Measurements from ENCODE around the gene PTCSC3.
"Not testable (repeated sequence)": the region's sequence is repeated elsewhere in the genome, so short reads cannot be mapped to it uniquely, and the experiment has no call there.

The PTCSC3 gene

DNA sequence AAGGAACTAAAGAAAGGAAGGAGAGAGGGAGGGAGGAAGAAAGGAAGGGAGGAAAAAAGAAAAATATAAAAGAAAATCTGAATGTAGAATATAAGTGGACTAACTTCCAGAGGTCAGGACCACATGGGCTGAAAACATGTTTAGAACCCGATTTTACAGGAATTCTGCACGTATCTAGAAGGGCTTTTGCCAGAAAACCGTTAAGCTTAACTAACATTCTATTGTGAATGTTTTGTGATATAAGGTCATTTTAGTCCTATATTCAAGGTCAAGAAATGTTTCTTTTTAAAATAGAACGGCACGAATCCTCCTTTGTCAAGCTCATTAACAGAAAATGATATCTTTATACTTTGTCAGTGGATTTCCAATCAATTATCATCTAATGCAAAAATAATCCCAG lies 13.1 kb downstream of the PTCSC3 start:
- DNase-seq (ENCODE audit: low read depth in 1 of 2, low spot score in 1 of 2), result no peak
- in situ Hi-C loops (cut with HindIII; ENCODE audit: low pct_unique_long_range_greater_than_20kb, low sequenced_read_pairs), result no loop called here
- TF ChIP-seq JUND (IDR thresholded peaks at IDR 0.05; ENCODE audit: low read depth), result no peak

DNA sequence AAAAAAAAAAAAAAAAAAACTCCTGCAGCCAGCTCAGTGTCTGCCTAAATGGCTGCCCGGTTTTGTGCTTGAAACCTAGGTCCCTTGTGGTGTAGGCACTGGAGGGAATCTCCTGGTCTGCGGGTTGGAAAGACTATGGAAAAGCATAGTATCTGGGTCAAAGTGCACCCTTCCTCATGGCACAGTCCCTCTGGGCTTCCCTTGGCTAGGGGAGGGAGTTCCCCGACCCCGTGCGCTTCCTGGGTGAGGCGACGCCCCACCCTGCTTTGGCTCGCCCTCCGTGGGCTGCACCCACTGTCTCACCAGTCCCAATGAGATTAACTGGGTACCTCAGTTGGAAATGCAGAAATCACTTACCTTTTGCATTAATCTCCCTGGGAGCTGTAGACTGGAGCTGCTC lies 14.3 kb downstream of the PTCSC3 start:
- no peak for TF ChIP-seq JUND (IDR thresholded peaks at IDR 0.05; ENCODE audit: low read depth)
- in situ Hi-C loops (cut with HindIII; ENCODE audit: low pct_unique_long_range_greater_than_20kb, low sequenced_read_pairs), result no loop called here
- DNase-seq (ENCODE audit: low read depth in 1 of 2, low spot score in 1 of 2), result no peak

DNA sequence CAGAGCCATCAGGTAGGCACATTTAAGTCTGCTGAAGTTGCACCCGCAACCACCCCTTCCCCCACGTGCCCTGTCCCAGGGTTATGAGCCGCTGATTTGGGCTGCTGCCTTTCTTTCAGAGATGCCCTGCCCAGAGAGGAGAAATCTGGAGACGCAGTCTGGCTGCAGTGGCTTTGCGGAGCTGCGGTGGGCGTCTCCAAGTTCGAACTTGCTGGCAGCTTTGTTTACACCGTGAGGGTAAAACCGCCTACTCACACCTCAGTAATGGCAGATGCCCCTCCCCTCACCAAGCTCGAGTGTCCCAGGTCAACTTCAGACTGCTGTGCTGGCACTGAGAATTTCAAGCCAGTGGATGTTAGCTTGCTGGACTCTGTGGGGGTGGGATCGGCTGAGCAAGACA lies 14.7 kb downstream of the PTCSC3 start:
- TF ChIP-seq JUND (IDR thresholded peaks at IDR 0.05; ENCODE audit: low read depth), result no peak
- in situ Hi-C loops (cut with HindIII; ENCODE audit: low pct_unique_long_range_greater_than_20kb, low sequenced_read_pairs), result no loop called here
- peak in 1 of 2 experiments; percentile 15 for DNase-seq (ENCODE audit: low read depth in 1 of 2, low spot score in 1 of 2)

DNA sequence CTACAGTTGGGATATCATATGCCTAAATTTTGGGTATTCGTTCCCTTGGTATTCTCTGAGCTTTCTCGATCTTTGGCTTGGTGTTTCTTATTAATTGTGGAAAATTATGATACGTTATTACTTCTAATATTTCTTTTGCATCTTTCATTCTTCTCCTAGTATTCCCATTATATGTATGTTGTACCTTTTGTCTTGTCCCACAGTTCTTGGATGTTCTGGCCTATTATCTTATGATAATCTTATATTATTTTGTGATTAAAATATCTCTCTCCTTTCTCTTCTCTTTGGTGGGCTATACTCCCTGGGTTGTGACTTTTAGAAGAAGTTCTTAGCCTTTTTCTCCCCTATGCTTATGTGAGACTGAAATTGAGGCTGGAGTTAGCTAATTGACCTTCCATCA lies 25.2 kb downstream of the PTCSC3 start:
- DNase-seq (ENCODE audit: low read depth in 1 of 2, low spot score in 1 of 2), result no peak
- in situ Hi-C loops (cut with HindIII; ENCODE audit: low pct_unique_long_range_greater_than_20kb, low sequenced_read_pairs), result no loop called here
- no peak for TF ChIP-seq JUND (IDR thresholded peaks at IDR 0.05; ENCODE audit: low read depth)

- in situ Hi-C loops (cut with HindIII; ENCODE audit: low pct_unique_long_range_greater_than_20kb, low sequenced_read_pairs), result no loop called here
- TF ChIP-seq JUND (IDR thresholded peaks at IDR 0.05; ENCODE audit: low read depth), result no peak
- DNase-seq (ENCODE audit: low read depth in 1 of 2, low spot score in 1 of 2), result no peak
These were observed 42.5 kb downstream of the PTCSC3 start for GRCh38 chr14:36134038-36134437.

DNA sequence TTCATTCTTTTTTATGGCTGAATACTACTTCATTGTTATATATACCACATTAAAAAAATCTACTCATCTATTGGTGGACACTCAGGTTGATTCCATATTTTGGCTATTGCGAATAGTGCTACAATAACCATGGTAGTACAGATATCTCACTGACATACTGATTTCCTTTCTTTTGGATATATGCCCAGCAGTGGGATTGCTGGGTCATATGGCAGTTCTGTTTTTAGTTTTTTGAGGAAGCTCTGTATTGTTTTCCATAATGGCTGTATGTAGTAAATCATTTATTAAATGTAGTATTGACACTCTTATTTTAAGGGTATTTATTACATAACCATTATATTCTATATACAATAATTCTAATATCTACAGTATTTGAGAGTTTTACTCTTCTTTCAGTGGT lies 43.7 kb downstream of the PTCSC3 start:
- DNase-seq (ENCODE audit: low read depth in 1 of 2, low spot score in 1 of 2), result no peak
- no peak for TF ChIP-seq JUND (IDR thresholded peaks at IDR 0.05; ENCODE audit: low read depth)
- in situ Hi-C loops (cut with HindIII; ENCODE audit: low pct_unique_long_range_greater_than_20kb, low sequenced_read_pairs), result no loop called here

DNA sequence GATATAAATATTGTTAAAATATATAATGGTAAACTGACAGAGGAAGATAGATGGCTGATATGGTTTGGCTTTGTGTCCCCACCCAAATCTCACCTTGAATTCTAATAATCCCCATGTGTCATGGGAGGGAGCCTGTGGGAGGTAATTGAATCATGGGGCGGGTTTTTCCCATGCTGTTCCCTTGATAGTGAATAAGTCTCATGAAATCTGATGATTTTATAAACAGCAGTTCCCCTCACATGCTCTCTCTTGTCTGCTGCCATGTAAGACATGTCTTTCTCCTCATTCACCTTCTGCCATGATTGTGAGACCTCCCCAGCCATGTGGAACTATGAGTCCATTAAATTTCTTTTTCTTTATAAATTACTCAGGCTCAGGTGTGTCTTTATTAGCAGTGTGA lies 46.3 kb downstream of the PTCSC3 start:
- DNase-seq (ENCODE audit: low read depth in 1 of 2, low spot score in 1 of 2), result no peak
- in situ Hi-C loops (cut with HindIII; ENCODE audit: low pct_unique_long_range_greater_than_20kb, low sequenced_read_pairs), result no loop called here

GRCh38 chr14:36129181-36129580 lies 47.3 kb downstream of the PTCSC3 start:
- in situ Hi-C loops (cut with HindIII; ENCODE audit: low pct_unique_long_range_greater_than_20kb, low sequenced_read_pairs), result no loop called here
- no peak for DNase-seq (ENCODE audit: low read depth in 1 of 2, low spot score in 1 of 2)
- no peak for TF ChIP-seq JUND (IDR thresholded peaks at IDR 0.05; ENCODE audit: low read depth)

More for the DNA sequence above, 46.3 kb downstream of the PTCSC3 start:
- no peak for TF ChIP-seq JUND (IDR thresholded peaks at IDR 0.05; ENCODE audit: low read depth)

DNA sequence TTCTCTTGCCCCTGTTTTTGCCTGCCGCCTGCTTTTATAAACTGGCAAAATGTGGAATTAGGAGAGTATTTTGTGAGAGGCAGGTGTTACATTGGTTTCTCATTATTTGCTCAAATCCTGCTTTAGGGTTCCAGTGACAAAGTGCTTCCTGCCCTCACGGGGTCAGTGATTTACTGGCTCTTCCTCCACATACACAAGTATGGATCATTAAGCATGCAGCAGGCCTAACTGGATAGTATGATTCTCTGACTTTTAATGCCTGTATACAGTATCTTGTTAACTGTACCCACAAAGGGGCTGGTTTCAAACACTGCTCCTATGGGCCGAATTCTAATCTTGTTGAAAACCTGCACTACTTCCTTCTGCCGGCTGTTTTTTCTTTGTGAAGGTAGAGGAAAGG lies 63.2 kb downstream of the PTCSC3 start:
- in situ Hi-C loops (cut with HindIII; ENCODE audit: low pct_unique_long_range_greater_than_20kb, low sequenced_read_pairs), result no loop called here
- no peak for DNase-seq (ENCODE audit: low read depth in 1 of 2, low spot score in 1 of 2)
- TF ChIP-seq JUND (IDR thresholded peaks at IDR 0.05; ENCODE audit: low read depth), result no peak

- in situ Hi-C loops (cut with HindIII; ENCODE audit: low pct_unique_long_range_greater_than_20kb, low sequenced_read_pairs), result no loop called here
- DNase-seq (ENCODE audit: low read depth in 1 of 2, low spot score in 1 of 2), result no peak
- no peak for TF ChIP-seq JUND (IDR thresholded peaks at IDR 0.05; ENCODE audit: low read depth)
These were observed 64.5 kb downstream of the PTCSC3 start for GRCh38 chr14:36111822-36112583.

DNA sequence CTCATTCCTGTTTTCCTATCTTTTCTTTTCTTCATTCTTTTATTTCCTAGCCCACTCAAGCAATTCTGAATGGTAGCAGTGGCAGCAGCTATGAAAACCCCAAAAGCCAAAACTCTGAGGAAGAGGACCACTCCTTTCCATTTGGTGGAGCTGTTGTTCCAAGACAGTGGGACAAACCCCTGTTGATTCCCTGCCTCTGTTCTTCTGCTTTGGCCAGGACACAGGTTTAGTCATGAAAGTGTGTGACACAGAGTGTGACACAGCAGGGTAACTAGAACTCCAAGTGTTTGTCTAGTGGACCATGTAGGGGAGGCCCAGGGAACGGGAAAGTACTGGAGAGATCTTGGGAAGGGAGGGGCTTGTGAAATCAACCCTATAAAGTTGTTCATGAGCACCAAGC lies 71.1 kb downstream of the PTCSC3 start:
- no peak for TF ChIP-seq JUND (IDR thresholded peaks at IDR 0.05; ENCODE audit: low read depth)
- in situ Hi-C loops (cut with HindIII; ENCODE audit: low pct_unique_long_range_greater_than_20kb, low sequenced_read_pairs), result no loop called here
- DNase-seq (ENCODE audit: low read depth in 1 of 2, low spot score in 1 of 2), result peak in 1 of 2 experiments; percentile 42

DNA sequence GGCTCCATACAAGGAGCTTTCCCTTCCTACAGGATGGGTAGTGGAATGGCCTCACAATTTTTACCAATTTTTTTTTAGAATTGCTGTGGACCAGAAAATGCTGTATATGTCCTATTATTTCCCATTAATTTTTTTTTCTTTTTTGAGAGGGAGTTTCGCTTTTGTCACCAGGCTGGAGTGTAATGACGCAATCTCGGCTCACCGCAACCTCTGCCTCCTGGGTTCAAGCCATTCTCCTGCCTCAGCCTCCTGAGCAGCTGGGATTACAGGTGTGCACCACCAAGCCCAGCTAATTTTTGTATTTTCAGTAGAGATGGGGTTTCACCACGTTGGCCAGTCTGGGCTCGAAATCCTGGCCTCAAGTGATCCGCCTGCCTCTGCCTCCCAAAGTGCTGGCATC lies 72.3 kb downstream of the PTCSC3 start:
- in situ Hi-C loops (cut with HindIII; ENCODE audit: low pct_unique_long_range_greater_than_20kb, low sequenced_read_pairs); DNase-seq (ENCODE audit: low read depth in 1 of 2, low spot score in 1 of 2): not testable (repeated sequence)

DNA sequence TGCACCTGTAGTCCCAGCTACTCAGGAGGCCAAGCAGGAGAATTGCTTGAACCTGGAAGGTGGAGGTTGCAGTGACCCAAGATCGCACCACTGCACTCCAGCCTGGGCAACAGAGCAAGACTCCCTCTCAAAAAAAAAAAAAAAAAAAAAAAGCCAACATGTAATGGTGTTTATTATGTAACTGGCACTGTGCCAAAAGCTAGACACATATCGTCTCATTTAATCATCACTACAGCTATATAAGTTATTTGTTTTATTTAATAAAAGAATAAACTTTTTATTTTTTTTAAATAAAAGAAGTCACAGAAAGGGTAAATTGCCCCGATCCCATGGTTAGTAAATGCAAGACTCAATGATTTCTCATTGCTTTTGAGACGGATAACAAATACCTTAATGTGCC lies 76.9 kb downstream of the PTCSC3 start:
- in situ Hi-C loops (cut with HindIII; ENCODE audit: low pct_unique_long_range_greater_than_20kb, low sequenced_read_pairs), result no loop called here
- DNase-seq (ENCODE audit: low read depth in 1 of 2, low spot score in 1 of 2), result no peak
- no peak for TF ChIP-seq JUND (IDR thresholded peaks at IDR 0.05; ENCODE audit: low read depth)

GRCh38 chr14:36097356-36097755 lies 79.2 kb downstream of the PTCSC3 start:
- in situ Hi-C loops (cut with HindIII; ENCODE audit: low pct_unique_long_range_greater_than_20kb, low sequenced_read_pairs), result no loop called here

More at GRCh38 chr14:36097356-36097755, 79.2 kb downstream of the PTCSC3 start:
- no peak for DNase-seq (ENCODE audit: low read depth in 1 of 2, low spot score in 1 of 2)
- no peak for TF ChIP-seq JUND (IDR thresholded peaks at IDR 0.05; ENCODE audit: low read depth)

Measured in T47D (cell line).